Fibroblast of lung (primary cell): ENCODE data around the gene GPR50. TPM values are rescaled to one million over a fixed set of nuclear protein-coding genes. Genes with fewer than 3 reads are reported as not detected.

Experiments used
- DNase-seq, 2 donors: peaks; one replicate each; pipeline versions ENCODE4 v3.0.0 to v3.0.0-alpha.2; 2010; ENCODE audit warnings: low read depth in 2 of 2
- H2AFZ ChIP-seq: 2 replicates; pipeline ENCODE4 v1.5.1; 2012; ENCODE audit warnings: low read length, control low read depth, inconsistent platforms
- H3K27ac ChIP-seq: 2 replicates; pipeline ENCODE4 v1.5.1; 2011; ENCODE audit warnings: low read length, control low read depth; ENCODE audit not compliant: insufficient read depth
- H3K27me3 ChIP-seq: 2 replicates; pipeline ENCODE4 v1.5.1; 2011; ENCODE audit warnings: mild to moderate bottlenecking, low read length; ENCODE audit not compliant: control insufficient read depth, insufficient read depth
- H3K36me3 ChIP-seq: 2 replicates; pipeline ENCODE4 v1.5.1; 2011; ENCODE audit warnings: low read length; ENCODE audit not compliant: control insufficient read depth, insufficient read depth
- H3K4me1 ChIP-seq: 2 replicates; pipeline ENCODE4 v1.5.1; 2011; ENCODE audit warnings: low read length; ENCODE audit not compliant: control insufficient read depth, insufficient read depth; ENCODE audit errors: extremely low read depth
- H3K4me2 ChIP-seq: 2 replicates; pipeline ENCODE4 v1.5.1; 2011; ENCODE audit warnings: low read length, control low read depth; ENCODE audit not compliant: insufficient read depth; ENCODE audit errors: extremely low read depth
- H3K4me3 ChIP-seq, 4 experiments: fragments of 200-600 bp in 1 of 4; sonication (generic) in 1 of 4; replicated peaks in 1 of 4; 2 replicates each; pipeline ENCODE4 v1.5.1; 2011 to 2016; ENCODE audit warnings: low read length in 4 of 4, low read depth in 3 of 4, mild to moderate bottlenecking in 3 of 4, control low read depth in 2 of 4, inconsistent platforms in 1 of 4, mixed read lengths in 1 of 4; ENCODE audit not compliant: insufficient read depth in 1 of 4; ENCODE audit errors: control extremely low read depth in 1 of 4
- H3K79me2 ChIP-seq: 2 replicates; pipeline ENCODE4 v1.5.1; 2012; ENCODE audit warnings: mild to moderate bottlenecking, low read length, inconsistent platforms; ENCODE audit not compliant: control insufficient read depth, insufficient read depth
- H3K9ac ChIP-seq: 2 replicates; pipeline ENCODE4 v1.5.1; 2011; ENCODE audit warnings: mild to moderate bottlenecking, low read length, control low read depth; ENCODE audit not compliant: insufficient read depth
- H3K9me3 ChIP-seq: 2 replicates; pipeline ENCODE4 v1.5.1; 2012; ENCODE audit warnings: low read depth, low read length; ENCODE audit not compliant: control insufficient read depth, insufficient read depth
- H4K20me1 ChIP-seq: 2 replicates; pipeline ENCODE4 v1.5.1; 2011; ENCODE audit warnings: low read length; ENCODE audit not compliant: control insufficient read depth, insufficient read depth; ENCODE audit errors: extremely low read depth
- CTCF ChIP-seq, 2 donors: IDR thresholded peaks in 1 of 2; conservative IDR thresholded peaks in 1 of 2; 1 replicate in 1 of 2; 2 replicates in 1 of 2; pipeline ENCODE4 v1.5.1; 2011 to 2012; ENCODE audit warnings: low read length in 2 of 2, control low read depth in 1 of 2, inconsistent platforms in 1 of 2, low read depth in 1 of 2, mild to moderate bottlenecking in 1 of 2
- EZH2 ChIP-seq: IDR thresholded peaks from 2 replicates; pipeline ENCODE4 v1.5.1; 2012; ENCODE audit warnings: low read length, control low read depth, mild to moderate bottlenecking; ENCODE audit errors: missing control alignments
- polyA minus RNA-seq: library from RNA; depleted of rRNA, polyadenylated mRNA; stranded (reverse); fragments of >200 nt; gene quantifications from 2 replicates; pipeline ENCODE4 v1.2.3, GENCODE V29; 2011; ENCODE audit warnings: low replicate concordance
- polyA plus RNA-seq, 2 donors: library from polyadenylated mRNA; depleted of rRNA in 1 of 2; stranded (reverse) in 1 of 2; unstranded in 1 of 2; fragments of >200 nt; gene quantifications; 2 replicates each; pipeline ENCODE4 v1.2.1, GENCODE V29; 2011 to 2012; ENCODE audit warnings: missing spikeins in 1 of 2
- total RNA-seq: library from RNA; depleted of rRNA; stranded (reverse); fragments of >200 nt; gene quantifications from 2 replicates; pipeline ENCODE4 v1.2.1, GENCODE V29; 2014

Gene GPR50
- not detected in 2 replicates for total RNA-seq
- not detected in 2 replicates for polyA plus RNA-seq
- polyA plus RNA-seq (2012): not detected in 2 replicates
- not detected in 2 replicates for polyA minus RNA-seq

- no peak within 1 kb of the TSS for H3K9ac ChIP-seq
- DNase-seq: no peak
- no peaks in the 10 kb centered on the region for H3K79me2 ChIP-seq
- H3K27ac ChIP-seq: no peak within 1 kb of the TSS
- no peaks in the 10 kb centered on the region for H3K27me3 ChIP-seq
- no peaks in the 10 kb centered on the region for H3K4me1 ChIP-seq
- H3K4me2 ChIP-seq: no peak within 1 kb of the TSS
- no peaks in the 10 kb centered on the region for H3K36me3 ChIP-seq
- H2AFZ ChIP-seq: no peak within 1 kb of the TSS
- no peaks in the 10 kb centered on the region for H3K9me3 ChIP-seq
- no peak for TF ChIP-seq CTCF (conservative IDR thresholded peaks at IDR 0.05 in 1 of 2, IDR thresholded peaks at IDR 0.05 in 1 of 2; ENCODE audit: low read depth in 1 of 2, low read length in 2 of 2)
- H4K20me1 ChIP-seq: no peaks in the 10 kb centered on the region
- H3K4me3 ChIP-seq: no peak within 1 kb of the TSS
Observed at GRCh38 chrX:151176231-151176750, at the start of gene GPR50. Gene GPR50, plus strand, starts transcription at chrX:151176584. Its CDS starts 138 bp downstream, at chrX:151176722.

DNA sequence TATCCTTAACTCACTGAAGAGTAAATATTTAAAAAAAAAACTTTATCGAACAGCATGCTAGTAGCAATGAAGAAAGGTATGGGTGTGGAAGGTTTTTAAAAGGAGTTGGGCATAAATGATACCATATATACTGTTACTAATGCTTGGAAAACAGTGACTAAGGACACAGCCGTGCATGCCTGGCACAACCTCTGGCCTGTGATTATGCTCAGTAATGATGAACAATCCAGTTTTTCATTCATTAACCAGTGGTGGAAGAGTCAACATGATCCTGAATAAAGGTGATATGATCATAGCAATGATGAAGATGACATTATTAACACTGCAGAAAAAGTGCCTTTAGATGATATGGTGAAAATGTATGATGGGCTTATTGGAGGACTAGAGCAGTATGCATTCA, 43.9 kb upstream of the GPR50 start:
- DNase-seq: no peak
- TF ChIP-seq CTCF (conservative IDR thresholded peaks at IDR 0.05 in 1 of 2, IDR thresholded peaks at IDR 0.05 in 1 of 2; ENCODE audit: low read depth in 1 of 2, low read length in 2 of 2) (no peak), EZH2 (no peak)
- no peaks in the 10 kb centered on the region for H3K27me3 ChIP-seq
- H3K9me3 ChIP-seq: no peaks in the 10 kb centered on the region
- H3K4me3 ChIP-seq: no peak overlapping the region
- H4K20me1 ChIP-seq: no peaks in the 10 kb centered on the region
- H3K4me2 ChIP-seq: no peak overlapping the region
- H3K36me3 ChIP-seq: no peaks in the 10 kb centered on the region
- no peak overlapping the region for H3K9ac ChIP-seq
- H2AFZ ChIP-seq: no peak overlapping the region
- H3K79me2 ChIP-seq: no peaks in the 10 kb centered on the region
- no peak overlapping the region for H3K27ac ChIP-seq
- no peaks in the 10 kb centered on the region for H3K4me1 ChIP-seq

- TF ChIP-seq CTCF (conservative IDR thresholded peaks at IDR 0.05 in 1 of 2, IDR thresholded peaks at IDR 0.05 in 1 of 2; ENCODE audit: low read depth in 1 of 2, low read length in 2 of 2) (peak; percentile 62 to 69), EZH2 (no peak)
- no peaks in the 10 kb centered on the region for H4K20me1 ChIP-seq
- H3K27ac ChIP-seq: no peak overlapping the region
- peak; percentile 28 to 63 for DNase-seq
- H3K9me3 ChIP-seq: no peaks in the 10 kb centered on the region
- H3K4me1 ChIP-seq: no peaks in the 10 kb centered on the region
- no peak overlapping the region for H3K4me3 ChIP-seq
- H3K79me2 ChIP-seq: no peaks in the 10 kb centered on the region
- H3K27me3 ChIP-seq: no peaks in the 10 kb centered on the region
- H3K4me2 ChIP-seq: no peak overlapping the region
- H2AFZ ChIP-seq: no peak overlapping the region
- H3K9ac ChIP-seq: no peak overlapping the region
- H3K36me3 ChIP-seq: no peaks in the 10 kb centered on the region
Observed at GRCh38 chrX:151151665-151152267, 24.6 kb upstream of the GPR50 start.
